DND-41 (cell line): ENCODE measurements around the gene OR2G6.
"Not testable (repeated sequence)": the region's sequence is repeated elsewhere in the genome, so short reads cannot be mapped to it uniquely, and the experiment has no call there.

Source experiments
- CTCF ChIP-seq: IDR thresholded peaks from 2 replicates; pipeline ENCODE4 v1.5.1; 2012; ENCODE audit warnings: borderline replicate concordance, low read length, moderate library complexity, mild to moderate bottlenecking; ENCODE audit not compliant: poor library complexity, severe bottlenecking; ENCODE audit errors: extremely low read depth
- EZH2 ChIP-seq: IDR thresholded peaks from 3 replicates; pipeline ENCODE4 v1.6.1; 2012; ENCODE audit warnings: borderline replicate concordance, low read depth, mild to moderate bottlenecking, moderate library complexity, low read length, inconsistent platforms; ENCODE audit not compliant: severe bottlenecking

GRCh38 chr1:248537449-248537848 lies 29.6 kb downstream of the OR2G6 start:
- TF ChIP-seq CTCF, EZH2: not testable (repeated sequence)
